ENCODE measurements around the gene HDDC2.

DNA sequence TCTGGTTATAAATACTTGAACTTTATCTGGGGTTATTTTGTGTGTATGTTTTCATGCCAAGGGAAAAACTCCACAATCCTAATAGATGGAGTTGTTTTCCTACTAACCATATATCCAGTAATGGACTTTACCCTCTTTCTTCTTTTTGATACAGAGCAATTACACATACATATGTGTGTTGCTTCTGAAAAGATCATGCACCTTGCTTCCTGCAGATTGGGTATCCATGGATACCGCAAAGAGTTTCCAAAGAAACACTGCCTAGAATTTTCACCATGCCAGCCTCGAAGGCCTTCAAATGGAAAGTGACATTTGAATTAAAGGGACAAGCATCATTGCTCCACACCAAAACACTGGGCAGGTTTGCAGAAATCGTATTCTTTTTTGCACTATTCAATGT is 26.8 kb downstream of the HDDC2 start:
- TF ChIP-seq, protein P1, sequence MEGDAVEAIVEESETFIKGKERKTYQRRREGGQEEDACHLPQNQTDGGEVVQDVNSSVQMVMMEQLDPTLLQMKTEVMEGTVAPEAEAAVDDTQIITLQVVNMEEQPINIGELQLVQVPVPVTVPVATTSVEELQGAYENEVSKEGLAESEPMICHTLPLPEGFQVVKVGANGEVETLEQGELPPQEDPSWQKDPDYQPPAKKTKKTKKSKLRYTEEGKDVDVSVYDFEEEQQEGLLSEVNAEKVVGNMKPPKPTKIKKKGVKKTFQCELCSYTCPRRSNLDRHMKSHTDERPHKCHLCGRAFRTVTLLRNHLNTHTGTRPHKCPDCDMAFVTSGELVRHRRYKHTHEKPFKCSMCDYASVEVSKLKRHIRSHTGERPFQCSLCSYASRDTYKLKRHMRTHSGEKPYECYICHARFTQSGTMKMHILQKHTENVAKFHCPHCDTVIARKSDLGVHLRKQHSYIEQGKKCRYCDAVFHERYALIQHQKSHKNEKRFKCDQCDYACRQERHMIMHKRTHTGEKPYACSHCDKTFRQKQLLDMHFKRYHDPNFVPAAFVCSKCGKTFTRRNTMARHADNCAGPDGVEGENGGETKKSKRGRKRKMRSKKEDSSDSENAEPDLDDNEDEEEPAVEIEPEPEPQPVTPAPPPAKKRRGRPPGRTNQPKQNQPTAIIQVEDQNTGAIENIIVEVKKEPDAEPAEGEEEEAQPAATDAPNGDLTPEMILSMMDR (IDR thresholded peaks at IDR 0.05): no peak
- no peak for TF ChIP-seq POLR2A (IDR thresholded peaks at IDR 0.05)
